Thoracic aorta (tissue), 2 donors: Measurements from ENCODE around the gene NEB. TPM values are rescaled to one million over a fixed set of nuclear protein-coding genes. Genes with fewer than 3 reads are reported as not detected.

Experiments
- ATAC-seq: fragments of 150-250 bp; one replicate; pipeline ENCODE4 v1.8.0; 2017; ENCODE audit warnings: low read depth; ENCODE audit not compliant: insufficient number of reproducible peaks, low FRiP score
- DNase-seq: peaks from one replicate; pipeline ENCODE4 v3.0.0-alpha.2; 2020; ENCODE audit warnings: low spot score
- H3K27ac ChIP-seq, 2 donors: fragments of 200-600 bp; sonication (generic); 1 replicate in 1 of 2; 2 replicates in 1 of 2; pipeline ENCODE4 v1.5.1; 2016; ENCODE audit warnings: mild to moderate bottlenecking in 2 of 2, moderate library complexity in 2 of 2
- H3K27me3 ChIP-seq: fragments of 200-600 bp; sonication (generic); replicated peaks from 2 replicates; pipeline ENCODE4 v1.6.0; 2016; ENCODE audit warnings: mild to moderate bottlenecking; ENCODE audit not compliant: insufficient read depth
- H3K36me3 ChIP-seq: fragments of 200-600 bp; sonication (generic); one replicate; pipeline ENCODE4 v1.5.1; 2016
- H3K4me1 ChIP-seq, 2 donors: fragments of 200-600 bp; sonication (generic); 1 replicate in 1 of 2; 2 replicates in 1 of 2; pipeline versions ENCODE4 v1.5.1 to v1.6.0; 2016; ENCODE audit warnings: low read depth in 2 of 2, mild to moderate bottlenecking in 1 of 2; ENCODE audit not compliant: control insufficient read depth in 1 of 2
- H3K4me3 ChIP-seq: fragments of 200-600 bp; sonication (generic); 2 replicates; pipeline ENCODE4 v1.5.1; 2016; ENCODE audit warnings: mild to moderate bottlenecking
- H3K9me3 ChIP-seq: fragments of 200-600 bp; sonication (generic); 2 replicates; pipeline ENCODE4 v1.5.1; 2016
- CTCF ChIP-seq: fragments of 200-600 bp; sonication (generic); IDR thresholded peaks from one replicate; pipeline ENCODE4 v1.5.1; 2019; ENCODE audit warnings: antibody characterized with exemption
- total RNA-seq, 2 donors: library from RNA; depleted of rRNA; stranded (reverse); fragments of >200 nt; gene quantifications; one replicate each; pipeline versions ENCODE4 v1.1.0 to v1.2.3, GENCODE V29; 2016

Gene NEB
- 1 to 10 TPM; 3.2 to 8.6 TPM for total RNA-seq

DNA sequence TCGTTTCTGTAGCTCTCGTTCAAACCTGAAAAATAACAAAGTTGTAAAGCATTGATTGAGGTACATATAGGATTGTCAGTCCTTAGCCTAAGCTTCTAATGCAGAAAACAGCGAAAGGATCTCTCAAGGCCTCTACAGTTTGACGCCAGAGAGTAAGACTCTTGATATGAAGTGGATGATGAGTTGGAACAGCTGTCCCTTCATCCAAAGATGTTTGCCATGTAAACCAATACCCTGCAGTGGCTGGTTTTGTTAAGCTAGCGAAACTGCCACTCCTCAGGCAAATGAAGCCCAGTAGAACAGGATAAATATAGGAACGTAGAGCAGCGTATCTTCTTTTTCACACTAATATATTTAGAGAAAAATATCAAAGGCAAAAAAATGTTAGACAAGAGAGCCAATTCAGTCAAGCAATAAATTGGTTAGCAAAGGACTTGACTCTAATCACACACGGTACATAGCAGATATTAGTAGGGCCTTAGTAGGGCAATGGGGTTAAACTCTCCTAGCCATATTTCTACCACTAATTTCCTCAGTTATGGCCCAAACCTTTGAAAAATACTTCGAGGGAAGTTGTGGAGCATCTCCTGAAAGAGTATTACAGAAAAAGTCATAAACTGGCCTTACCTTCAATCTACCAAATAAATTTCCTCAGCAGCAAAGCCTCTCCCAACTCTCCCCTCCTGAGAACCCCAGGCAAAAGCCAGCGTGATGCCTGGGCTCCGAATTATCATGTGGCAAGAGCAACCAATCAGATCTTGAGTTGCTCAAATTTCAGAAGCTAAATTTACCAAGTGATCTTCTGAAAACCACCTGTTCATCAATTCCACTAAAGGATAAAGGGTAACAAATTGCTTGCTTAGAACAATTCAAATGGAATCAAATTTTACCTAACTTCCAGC is at the start of gene NEB:
TSS of gene NEB (minus strand) at position 706 of the 902 bp plus-strand sequence. CDS start 1,320 bp downstream, outside the sequence.
- no peak for DNase-seq
- no peak for TF ChIP-seq CTCF
- no peak for ATAC-seq

GRCh38 chr2:151783133-151783520 is 48.9 kb upstream of the NEB start:
- no peak for ATAC-seq
- Histone ChIP-seq H3K4me1 (no peaks in the 10 kb centered on the region), H3K27me3 (no peaks in the 10 kb centered on the region), H3K4me3 (no peak overlapping the region), H3K9me3 (no peaks in the 10 kb centered on the region), H3K36me3 (peaks cover 15% of the 10 kb centered on the region), H3K27ac (no peak overlapping the region)
- DNase-seq, result no peak
- TF ChIP-seq CTCF, result no peak

More for the DNA sequence above, at the start of gene NEB:
- H3K4me3 ChIP-seq, result no peak within 1 kb of the TSS
- H3K4me1 ChIP-seq, result no peaks in the 10 kb centered on the region
- no peaks in the 10 kb centered on the region for H3K36me3 ChIP-seq
- H3K9me3 ChIP-seq, result no peaks in the 10 kb centered on the region
- no peak within 1 kb of the TSS for H3K27ac ChIP-seq
- H3K27me3 ChIP-seq, result no peaks in the 10 kb centered on the region

DNA sequence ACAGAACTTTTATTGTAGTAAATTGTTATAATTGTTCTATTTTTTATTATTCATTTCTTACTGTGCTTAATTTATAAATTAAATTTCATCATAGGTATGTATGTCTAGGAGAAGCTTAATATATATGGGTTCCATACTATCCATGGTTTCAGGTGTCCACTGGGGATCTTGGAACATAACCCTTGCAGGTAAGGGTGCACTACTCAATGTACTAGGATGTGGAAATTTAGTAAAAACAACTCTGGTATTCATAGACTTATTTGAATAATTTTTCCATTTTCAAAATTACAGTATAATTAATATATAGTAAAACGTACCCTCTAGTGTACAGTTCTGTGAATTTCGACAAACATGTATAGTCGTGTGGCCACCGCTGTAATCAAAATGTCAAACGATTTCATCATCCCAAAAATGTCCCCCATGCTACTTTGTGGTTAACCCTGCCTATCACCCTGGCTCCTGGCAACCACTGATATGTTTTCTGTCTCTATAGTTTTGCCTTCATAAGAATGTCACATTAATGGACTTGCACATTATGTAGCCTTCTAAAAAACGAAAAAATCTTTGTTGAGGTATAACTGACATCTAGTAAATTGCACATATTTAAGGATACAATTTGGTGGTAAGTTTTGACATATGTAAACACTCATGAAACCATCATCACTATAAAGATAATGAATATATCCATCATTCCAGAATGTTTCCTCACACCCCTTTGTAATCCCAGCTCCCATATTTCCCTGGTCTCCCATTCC is 48.3 kb upstream of the NEB start:
- no peaks in the 10 kb centered on the region for H3K4me1 ChIP-seq
- DNase-seq (no peak), ATAC-seq (no peak)
- no peaks in the 10 kb centered on the region for H3K9me3 ChIP-seq
- H3K36me3 ChIP-seq, result peaks cover 15% of the 10 kb centered on the region
- H3K27ac ChIP-seq, result no peak overlapping the region
- no peaks in the 10 kb centered on the region for H3K27me3 ChIP-seq
- H3K4me3 ChIP-seq, result no peak overlapping the region
- no peak for TF ChIP-seq CTCF

GRCh38 chr2:151781642-151782041 is 47.4 kb upstream of the NEB start:
- Histone ChIP-seq H3K36me3 (peaks cover 15% of the 10 kb centered on the region), H3K27me3 (no peaks in the 10 kb centered on the region)
- TF ChIP-seq CTCF, result no peak

GRCh38 chr2:151780938-151781337 is 46.7 kb upstream of the NEB start:
- no peak for ATAC-seq
- Histone ChIP-seq H3K36me3 (peaks cover 18% of the 10 kb centered on the region), H3K27me3 (no peaks in the 10 kb centered on the region), H3K9me3 (no peaks in the 10 kb centered on the region), H3K27ac (no peak overlapping the region), H3K4me3 (no peak overlapping the region), H3K4me1 (no peaks in the 10 kb centered on the region)
- DNase-seq, result no peak
- TF ChIP-seq CTCF, result no peak

More at GRCh38 chr2:151781642-151782041, 47.4 kb upstream of the NEB start:
- Histone ChIP-seq H3K4me3 (no peak overlapping the region), H3K27ac (no peak overlapping the region), H3K4me1 (no peaks in the 10 kb centered on the region), H3K9me3 (no peaks in the 10 kb centered on the region)
- ATAC-seq, result no peak
- DNase-seq, result no peak
